HepG2 (cell line): ENCODE measurements around the gene WDR89. TPM values are rescaled to one million over a fixed set of nuclear protein-coding genes. Genes with fewer than 3 reads are reported as not detected.
A peak's percentile ranks its signal among the peaks of the same experiment; 100 is the strongest.

Source experiments
- ARNT ChIP-seq: fragments of 450-650 bp; IDR thresholded peaks from 2 replicates; pipeline ENCODE4 v1.6.1; 2017
- CAMTA2 ChIP-seq: sonication (generic); formaldehyde crosslinking; IDR thresholded peaks from 2 replicates; pipeline ENCODE4 v1.4.0; 2020; ENCODE audit warnings: mild to moderate bottlenecking, missing genetic modification reagents, borderline replicate concordance
- DNMT1 ChIP-seq: sonication (generic); formaldehyde crosslinking; IDR thresholded peaks from 2 replicates; pipeline ENCODE4 v1.5.1; 2020; ENCODE audit warnings: mild to moderate bottlenecking, missing genetic modification reagents
- FIP1L1 ChIP-seq: fragments of 200-400 bp; formaldehyde crosslinking; IDR thresholded peaks from 2 replicates; pipeline ENCODE4 v1.6.1; 2018; ENCODE audit warnings: low read depth, mild to moderate bottlenecking, low read length, moderate library complexity, borderline replicate concordance; ENCODE audit not compliant: insufficient read depth
- GABPB1 ChIP-seq: IDR thresholded peaks from 2 replicates; pipeline ENCODE4 v1.6.1; 2016; ENCODE audit warnings: mild to moderate bottlenecking, missing genetic modification reagents, moderate library complexity, missing compliant biosample characterization
- JUND ChIP-seq: sonication (generic); formaldehyde crosslinking; IDR thresholded peaks from 2 replicates; pipeline ENCODE4 v1.8.0; 2022; ENCODE audit warnings: mild to moderate bottlenecking, missing genetic modification reagents
- MBNL3 ChIP-seq: fragments of 250-450 bp; sonication (Bioruptor Pico); conservative IDR thresholded peaks from 2 replicates; pipeline ENCODE4 v1.8.0; 2022; ENCODE audit warnings: mild to moderate bottlenecking, inconsistent platforms
- NFATC3 ChIP-seq: sonication (generic); formaldehyde crosslinking; IDR thresholded peaks from 2 replicates; pipeline ENCODE4 v1.5.1; 2020; ENCODE audit warnings: mild to moderate bottlenecking, missing genetic modification reagents
- SOX5 ChIP-seq: IDR thresholded peaks from 2 replicates; pipeline ENCODE4 v1.6.1; 2016; ENCODE audit warnings: borderline replicate concordance
- THAP7 ChIP-seq: sonication (generic); formaldehyde crosslinking; IDR thresholded peaks from 2 replicates; pipeline ENCODE4 v1.8.1; 2023; ENCODE audit warnings: mild to moderate bottlenecking, missing genetic modification reagents
- YY1 ChIP-seq: IDR thresholded peaks from 2 replicates; pipeline ENCODE4 v1.6.1; 2011; ENCODE audit warnings: low read length, low read depth, moderate library complexity, mild to moderate bottlenecking; ENCODE audit not compliant: insufficient read depth, insufficient replicate concordance
- ZBTB34 ChIP-seq: sonication (generic); formaldehyde crosslinking; IDR thresholded peaks from 2 replicates; pipeline ENCODE4 v1.8.0; 2022; ENCODE audit warnings: mild to moderate bottlenecking, missing genetic modification reagents
- ZNF136 ChIP-seq: sonication (generic); formaldehyde crosslinking; IDR thresholded peaks from 2 replicates; pipeline ENCODE4 v1.8.1; 2022; ENCODE audit warnings: low read depth, mild to moderate bottlenecking, moderate library complexity, missing genetic modification reagents
- ZNF138 ChIP-seq: sonication (generic); formaldehyde crosslinking; IDR thresholded peaks from 2 replicates; pipeline ENCODE4 v1.5.0; 2020; ENCODE audit warnings: mild to moderate bottlenecking, low read depth, missing genetic modification reagents
- ZNF225 ChIP-seq: sonication (generic); formaldehyde crosslinking; IDR thresholded peaks from 2 replicates; pipeline ENCODE4 v1.4.0; 2020; ENCODE audit warnings: mild to moderate bottlenecking, missing genetic modification reagents
- ZNF260 ChIP-seq: sonication (generic); formaldehyde crosslinking; IDR thresholded peaks from 2 replicates; pipeline ENCODE4 v1.4.0; 2020; ENCODE audit warnings: missing genetic modification reagents, low read depth, mild to moderate bottlenecking, borderline replicate concordance
- ZNF264 ChIP-seq: sonication (generic); formaldehyde crosslinking; IDR thresholded peaks from 2 replicates; pipeline ENCODE4 v1.4.0; 2020; ENCODE audit warnings: missing genetic modification reagents
- ZNF30 ChIP-seq: sonication (generic); formaldehyde crosslinking; IDR thresholded peaks from 2 replicates; pipeline ENCODE4 v1.5.0; 2020; ENCODE audit warnings: mild to moderate bottlenecking, missing genetic modification reagents
- ZNF337 ChIP-seq: sonication (generic); formaldehyde crosslinking; IDR thresholded peaks from 2 replicates; pipeline ENCODE4 v1.5.1; 2020; ENCODE audit warnings: missing genetic modification reagents, low read depth, mild to moderate bottlenecking, borderline replicate concordance
- ZNF674 ChIP-seq: sonication (generic); formaldehyde crosslinking; IDR thresholded peaks from 2 replicates; pipeline ENCODE4 v1.5.0; 2020; ENCODE audit warnings: low read depth, mild to moderate bottlenecking, missing genetic modification reagents
- ZNF773 ChIP-seq: sonication (generic); formaldehyde crosslinking; IDR thresholded peaks from 2 replicates; pipeline ENCODE4 v1.4.0; 2020; ENCODE audit warnings: missing genetic modification reagents, borderline replicate concordance
- polyA plus RNA-seq, 8 experiments: library from polyadenylated mRNA; depleted of rRNA in 3 of 8; stranded (reverse) in 7 of 8; unstranded in 1 of 8; fragments of >200 nt; fragmentation: Illumina TruSeq in 4 of 8; extraction: Trizol in 4 of 8; gene quantifications; 2 replicates each; pipeline versions ENCODE4 v1.2.1 to v1.2.3, GENCODE V29; 2011 to 2016; ENCODE audit warnings: low read depth in 4 of 8, missing spikeins in 1 of 8, mixed read lengths in 1 of 8; ENCODE audit not compliant: insufficient read depth in 1 of 8
- total RNA-seq, 5 experiments: library from RNA; depleted of rRNA; stranded (reverse); fragments of >200 nt; fragmentation: Illumina TruSeq; extraction: Trizol; gene quantifications; 2 replicates each; pipeline ENCODE4 v1.2.3, GENCODE V29; 2016; ENCODE audit warnings: low read depth in 1 of 5
- TF ChIP-seq, protein P1 (sequence below): sonication (generic); formaldehyde crosslinking; IDR thresholded peaks from 2 replicates; pipeline ENCODE4 v1.8.0; 2022; ENCODE audit warnings: missing genetic modification reagents, mild to moderate bottlenecking, moderate library complexity, borderline replicate concordance
- TF ChIP-seq, protein P2 (sequence below): IDR thresholded peaks from 2 replicates; pipeline ENCODE4 v1.6.1; 2016; ENCODE audit warnings: missing compliant biosample characterization, missing genetic modification reagents, borderline replicate concordance

Gene WDR89
- total and polyA plus RNA-seq, 2 of the 13 experiments (the other 11 are each of a cell fraction or from before 2014, with no cell fraction given): 5.2 to 20.1 TPM

DNA sequence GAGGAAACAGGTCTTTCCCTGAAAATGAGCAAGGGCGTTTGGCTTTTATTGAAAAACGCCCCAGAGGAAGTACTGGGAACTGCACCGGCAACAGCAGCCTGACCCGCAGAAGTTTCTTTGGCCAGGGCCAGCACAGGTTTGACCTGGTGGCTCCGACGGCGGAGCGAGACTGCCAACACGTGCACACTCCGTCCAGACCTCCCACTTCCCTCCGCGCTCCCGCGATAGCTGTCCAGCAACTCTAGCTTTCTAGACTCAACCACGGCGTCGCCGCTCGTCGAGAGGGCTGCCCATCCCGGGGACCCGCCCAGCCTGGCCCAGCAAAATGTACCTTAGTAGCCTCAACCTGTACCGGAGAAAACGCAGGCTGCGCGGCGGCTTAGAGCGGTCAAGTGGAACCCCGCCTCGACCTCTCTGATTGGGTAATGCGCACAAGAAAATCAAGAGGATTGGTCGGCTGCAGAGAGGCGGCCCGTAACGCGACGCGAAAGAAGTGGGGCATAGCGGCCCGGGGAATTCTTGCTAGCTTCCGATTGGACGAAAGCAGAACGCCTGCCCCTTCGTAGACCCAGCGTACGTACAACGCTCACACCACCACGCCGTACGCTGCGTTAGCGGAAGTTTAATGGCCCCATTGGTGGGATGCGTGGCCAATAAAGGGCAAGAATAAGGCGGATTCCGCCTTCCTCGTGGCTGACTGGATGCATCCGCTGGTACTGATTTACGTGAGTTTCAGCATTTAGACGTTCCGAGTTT lies at the start of gene WDR89 (continued):
- TF ChIP-seq, protein P1, sequence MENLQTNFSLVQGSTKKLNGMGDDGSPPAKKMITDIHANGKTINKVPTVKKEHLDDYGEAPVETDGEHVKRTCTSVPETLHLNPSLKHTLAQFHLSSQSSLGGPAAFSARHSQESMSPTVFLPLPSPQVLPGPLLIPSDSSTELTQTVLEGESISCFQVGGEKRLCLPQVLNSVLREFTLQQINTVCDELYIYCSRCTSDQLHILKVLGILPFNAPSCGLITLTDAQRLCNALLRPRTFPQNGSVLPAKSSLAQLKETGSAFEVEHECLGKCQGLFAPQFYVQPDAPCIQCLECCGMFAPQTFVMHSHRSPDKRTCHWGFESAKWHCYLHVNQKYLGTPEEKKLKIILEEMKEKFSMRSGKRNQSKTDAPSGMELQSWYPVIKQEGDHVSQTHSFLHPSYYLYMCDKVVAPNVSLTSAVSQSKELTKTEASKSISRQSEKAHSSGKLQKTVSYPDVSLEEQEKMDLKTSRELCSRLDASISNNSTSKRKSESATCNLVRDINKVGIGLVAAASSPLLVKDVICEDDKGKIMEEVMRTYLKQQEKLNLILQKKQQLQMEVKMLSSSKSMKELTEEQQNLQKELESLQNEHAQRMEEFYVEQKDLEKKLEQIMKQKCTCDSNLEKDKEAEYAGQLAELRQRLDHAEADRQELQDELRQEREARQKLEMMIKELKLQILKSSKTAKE: no peak
- TF ChIP-seq MBNL3 (CRISPR knock-in tag) (no peak), THAP7 (CRISPR knock-in tag) (no peak), ZBTB34 (CRISPR knock-in tag) (no peak; the same call in 1 of the 2 replicates), YY1 (peak; percentile 57), JUND (CRISPR knock-in tag) (0 out of 2 replicates have a peak, but pooled peaks have one; percentile 45), NFATC3 (CRISPR knock-in tag) (peak; percentile 77; the same call in 1 of the 2 replicates), ZNF225 (CRISPR knock-in tag) (peak; percentile 90; the same call in 1 of the 2 replicates), GABPB1 (CRISPR knock-in tag) (peak; percentile 92), ZNF674 (CRISPR knock-in tag) (0 out of 2 replicates have a peak, but pooled peaks have one; percentile 46), ZNF337 (CRISPR knock-in tag) (peak; percentile 88; the same call in 1 of the 2 replicates), FIP1L1 (no peak), ZNF138 (peak; percentile 77; the same call in 1 of the 2 replicates), ZNF264 (CRISPR knock-in tag) (peak; percentile 89; the same call in 1 of the 2 replicates), DNMT1 (CRISPR knock-in tag) (peak; percentile 67; the same call in 1 of the 2 replicates), ARNT (no peak), SOX5 (CRISPR knock-in tag) (peak; percentile 56; the same call in 1 of the 2 replicates), ZNF30 (CRISPR knock-in tag) (peak; percentile 92; the same call in 1 of the 2 replicates), CAMTA2 (peak; percentile 87), ZNF773 (CRISPR knock-in tag) (peak; percentile 80; the same call in 1 of the 2 replicates), ZNF136 (CRISPR knock-in tag) (peak; percentile 94), ZNF260 (no peak)
- TF ChIP-seq, protein P2, sequence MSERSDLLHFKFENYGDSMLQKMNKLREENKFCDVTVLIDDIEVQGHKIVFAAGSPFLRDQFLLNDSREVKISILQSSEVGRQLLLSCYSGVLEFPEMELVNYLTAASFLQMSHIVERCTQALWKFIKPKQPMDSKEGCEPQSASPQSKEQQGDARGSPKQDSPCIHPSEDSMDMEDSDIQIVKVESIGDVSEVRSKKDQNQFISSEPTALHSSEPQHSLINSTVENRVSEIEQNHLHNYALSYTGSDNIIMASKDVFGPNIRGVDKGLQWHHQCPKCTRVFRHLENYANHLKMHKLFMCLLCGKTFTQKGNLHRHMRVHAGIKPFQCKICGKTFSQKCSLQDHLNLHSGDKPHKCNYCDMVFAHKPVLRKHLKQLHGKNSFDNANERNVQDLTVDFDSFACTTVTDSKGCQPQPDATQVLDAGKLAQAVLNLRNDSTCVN (CRISPR knock-in tag): peak; percentile 63; the same call in 1 of the 2 replicates
